CD14-positive monocyte (primary cell): ENCODE data around the gene CBX4. TPM values are rescaled to one million over a fixed set of nuclear protein-coding genes. Genes with fewer than 3 reads are reported as not detected.

ENCODE experiments used
- DNase-seq, 3 donors: peaks; one replicate each; pipeline ENCODE4 v3.0.0-alpha.2; 2011 to 2022
- H2AFZ ChIP-seq: 2 replicates; pipeline ENCODE4 v1.6.0; 2012; ENCODE audit warnings: mild to moderate bottlenecking, low read depth, low read length, inconsistent platforms; ENCODE audit not compliant: insufficient read depth, poor library complexity, severe bottlenecking
- H3K27ac ChIP-seq, 2 donors: 1 replicate in 1 of 2; 2 replicates in 1 of 2; pipeline ENCODE4 v1.5.1; 2012 to 2013; ENCODE audit warnings: low read length in 2 of 2, control low read depth in 1 of 2, inconsistent platforms in 1 of 2, low read depth in 1 of 2, mild to moderate bottlenecking in 1 of 2
- H3K27me3 ChIP-seq, 2 donors: one replicate each; pipeline versions ENCODE4 v1.6.0 to v1.6.1; 2011 to 2013; ENCODE audit warnings: low read length in 2 of 2; ENCODE audit not compliant: control insufficient read depth in 2 of 2, insufficient read depth in 2 of 2
- H3K36me3 ChIP-seq, 2 donors: replicated peaks in 1 of 2; 1 replicate in 1 of 2; 2 replicates in 1 of 2; pipeline versions ENCODE4 v1.5.1 to v1.6.1; 2012 to 2013; ENCODE audit warnings: low read length in 2 of 2, control low read depth in 1 of 2, inconsistent platforms in 1 of 2, mild to moderate bottlenecking in 1 of 2; ENCODE audit not compliant: insufficient read depth in 2 of 2, control insufficient read depth in 1 of 2
- H3K4me1 ChIP-seq, 2 donors: 1 replicate in 1 of 2; 2 replicates in 1 of 2; pipeline versions ENCODE4 v1.5.1 to v1.6.1; 2012 to 2013; ENCODE audit warnings: low read length in 2 of 2, control low read depth in 1 of 2, inconsistent platforms in 1 of 2, mild to moderate bottlenecking in 1 of 2, moderate library complexity in 1 of 2; ENCODE audit not compliant: insufficient read depth in 2 of 2, control insufficient read depth in 1 of 2
- H3K4me2 ChIP-seq: replicated peaks from 2 replicates; pipeline ENCODE3; 2012; ENCODE audit warnings: low read length, moderate library complexity, mild to moderate bottlenecking; ENCODE audit not compliant: poor library complexity, severe bottlenecking; ENCODE audit errors: extremely low read depth
- H3K4me3 ChIP-seq, 3 experiments: fragments of 200-600 bp in 1 of 3; sonication (generic) in 1 of 3; replicated peaks in 1 of 3; 1 replicate in 2 of 3; 2 replicates in 1 of 3; pipeline ENCODE4 v1.5.1; 2011 to 2013; ENCODE audit warnings: low read length in 3 of 3, mild to moderate bottlenecking in 3 of 3, control low read depth in 2 of 3, low read depth in 2 of 3, inconsistent platforms in 1 of 3, moderate library complexity in 1 of 3
- H3K79me2 ChIP-seq: 2 replicates; pipeline ENCODE4 v1.6.0; 2012; ENCODE audit warnings: mild to moderate bottlenecking, control low read depth, inconsistent platforms, low read length, moderate library complexity; ENCODE audit not compliant: insufficient read depth
- H3K9ac ChIP-seq: 2 replicates; pipeline ENCODE4 v1.6.0; 2017; ENCODE audit warnings: low read length, mild to moderate bottlenecking; ENCODE audit not compliant: insufficient read depth, poor library complexity, severe bottlenecking
- H3K9me3 ChIP-seq, 2 donors: replicated peaks in 1 of 2; 1 replicate in 1 of 2; 2 replicates in 1 of 2; pipeline versions ENCODE4 v1.5.1 to v1.6.1; 2012 to 2013; ENCODE audit warnings: low read length in 2 of 2, control low read depth in 1 of 2; ENCODE audit not compliant: control insufficient read depth in 1 of 2, insufficient read depth in 1 of 2
- H4K20me1 ChIP-seq: 2 replicates; pipeline ENCODE4 v1.6.0; 2012; ENCODE audit warnings: mild to moderate bottlenecking, low read length, control low read depth, moderate library complexity; ENCODE audit not compliant: insufficient read depth
- H3K27ac Mint-ChIP-seq, 7 donors: one replicate each; pipeline ENCODE4 v1.8.0; 2020; ENCODE audit warnings: mild to moderate bottlenecking in 7 of 7, mixed read lengths in 7 of 7, moderate library complexity in 6 of 7, inconsistent platforms in 2 of 7
- H3K27me3 Mint-ChIP-seq, 3 donors: one replicate each; pipeline ENCODE4 v1.8.0; 2021 to 2022; ENCODE audit warnings: low read depth in 3 of 3, mild to moderate bottlenecking in 3 of 3, mixed read lengths in 3 of 3, moderate library complexity in 3 of 3, inconsistent platforms in 1 of 3
- H3K36me3 Mint-ChIP-seq, 2 donors: one replicate each; pipeline ENCODE4 v1.8.0; 2020; ENCODE audit warnings: mixed read lengths in 2 of 2, inconsistent platforms in 1 of 2, mild to moderate bottlenecking in 1 of 2
- H3K4me1 Mint-ChIP-seq: one replicate; pipeline ENCODE4 v1.8.0; 2020; ENCODE audit warnings: mild to moderate bottlenecking, mixed read lengths
- H3K4me3 Mint-ChIP-seq, 2 donors: one replicate each; pipeline ENCODE4 v1.8.0; 2020; ENCODE audit warnings: mild to moderate bottlenecking in 2 of 2, mixed read lengths in 2 of 2, moderate library complexity in 1 of 2
- H3K9me3 Mint-ChIP-seq, 7 donors: one replicate each; pipeline ENCODE4 v1.8.0; 2020 to 2022; ENCODE audit warnings: mixed read lengths in 7 of 7, mild to moderate bottlenecking in 6 of 7, moderate library complexity in 6 of 7, inconsistent platforms in 2 of 7
- CTCF ChIP-seq: fragments of 200-600 bp; IDR thresholded peaks from one replicate; pipeline ENCODE4 v1.8.0; 2022; ENCODE audit warnings: antibody characterized with exemption, mild to moderate bottlenecking
- WGBS: methylation state at CpG from one replicate; pipeline ENCODE4 v1.1.5; 2013; ENCODE audit warnings: missing lambda C conversion rate; ENCODE audit not compliant: insufficient coverage; 5-methylcytosine and 5-hydroxymethylcytosine counted together
- intact Hi-C, 2 donors: fragments of 100-400 bp; cut with micrococcal nuclease; formaldehyde crosslinking; loops; one replicate each; pipeline versions ENCODE4 v1.15.0 to v1.15.1; 2023
- polyA plus RNA-seq, 3 donors: library from polyadenylated mRNA; depleted of rRNA in 1 of 3; unstranded in 2 of 3; stranded (reverse) in 1 of 3; fragments of 300-500 nt in 2 of 3; fragments of >200 nt in 1 of 3; fragmentation: Illumina TruSeq in 2 of 3; gene quantifications; 1 replicate in 2 of 3; 2 replicates in 1 of 3; pipeline ENCODE4 v1.2.3, GENCODE V29; 2012 to 2021

The CBX4 gene
- polyA plus RNA-seq, 3 donors, result 1.4 to 82.8 (median 3.6) TPM

- H3K4me1 Mint-ChIP-seq, result peaks cover 7% of the 10 kb centered on the region
- peak overlapping the region; percentile 68 for H3K4me2 ChIP-seq
- H3K79me2 ChIP-seq, result no peaks in the 10 kb centered on the region
- H3K27me3 Mint-ChIP-seq, result peaks cover 20 to 24% (median 23%) of the 10 kb centered on the region in 3 donors
- H2AFZ ChIP-seq, result peak overlapping the region; percentile 33
- peaks cover 7 to 12% of the 10 kb centered on the region in 2 donors for H3K4me1 ChIP-seq
- 0% methylated on average over 4 of the region's 5 CpGs for WGBS
- H3K9me3 Mint-ChIP-seq, result peaks cover 0 to 2% (median 0%) of the 10 kb centered on the region in 7 donors
- peak overlapping the region; percentile 83 to 91 for H3K4me3 Mint-ChIP-seq
- no peaks in the 10 kb centered on the region for H3K9me3 ChIP-seq
- H3K4me3 ChIP-seq, result peak overlapping the region; percentile 23 to 72 (median 28)
- peaks cover 5 to 14% of the 10 kb centered on the region in 2 donors for H3K27me3 ChIP-seq
- H4K20me1 ChIP-seq, result no peaks in the 10 kb centered on the region
- H3K27ac Mint-ChIP-seq, result peak overlapping the region; percentile 43 to 93 (median 72)
- no peaks in the 10 kb centered on the region for H3K36me3 ChIP-seq
- intact Hi-C loops, result no loop called here
- H3K36me3 Mint-ChIP-seq, result no peaks in the 10 kb centered on the region
- TF ChIP-seq CTCF, result no peak
- peak overlapping the region in 1 of 2 donors; percentile 43 for H3K27ac ChIP-seq
- peak in 2 of 3 donors; percentile 45 to 52 for DNase-seq
- peak overlapping the region; percentile 15 for H3K9ac ChIP-seq
These were observed 13.5 kb upstream of the CBX4 start for GRCh38 chr17:79852748-79853147.

- H3K4me1 Mint-ChIP-seq, result peaks cover 7% of the 10 kb centered on the region
- peak overlapping the region in 2 of 7 donors; percentile 14 to 25 for H3K27ac Mint-ChIP-seq
- Histone ChIP-seq H3K27me3 (peaks cover 7 to 27% of the 10 kb centered on the region in 2 donors), H3K4me2 (no peak overlapping the region), H3K9me3 (no peaks in the 10 kb centered on the region), H3K79me2 (no peaks in the 10 kb centered on the region), H2AFZ (no peak overlapping the region), H4K20me1 (no peaks in the 10 kb centered on the region), H3K4me3 (no peak overlapping the region), H3K27ac (no peak overlapping the region), H3K36me3 (no peaks in the 10 kb centered on the region), H3K9ac (no peak overlapping the region), H3K4me1 (peaks cover 7 to 12% of the 10 kb centered on the region in 2 donors)
- H3K36me3 Mint-ChIP-seq, result no peaks in the 10 kb centered on the region
- intact Hi-C loops, result no loop called here
- no peak for TF ChIP-seq CTCF
- peaks cover 25 to 31% (median 31%) of the 10 kb centered on the region in 3 donors for H3K27me3 Mint-ChIP-seq
- no peak for DNase-seq
- H3K9me3 Mint-ChIP-seq, result peaks cover 0 to 2% (median 0%) of the 10 kb centered on the region in 7 donors
- H3K4me3 Mint-ChIP-seq, result no peak overlapping the region
- 89% methylated on average over 6 of the region's 11 CpGs for WGBS
These were observed 12.2 kb upstream of the CBX4 start for GRCh38 chr17:79851461-79851817.
